ENCODE results near the gene HEXD.
"Not testable (repeated sequence)": the region's sequence is repeated elsewhere in the genome, so short reads cannot be mapped to it uniquely, and the experiment has no call there.

HEXD gene

GRCh38 chr17:82397449-82398335, 20.5 kb upstream of the HEXD start:
- DNase-seq = no peak

- no peak for DNase-seq
Measured at GRCh38 chr17:82399041-82399441, 19.1 kb upstream of the HEXD start.

DNA sequence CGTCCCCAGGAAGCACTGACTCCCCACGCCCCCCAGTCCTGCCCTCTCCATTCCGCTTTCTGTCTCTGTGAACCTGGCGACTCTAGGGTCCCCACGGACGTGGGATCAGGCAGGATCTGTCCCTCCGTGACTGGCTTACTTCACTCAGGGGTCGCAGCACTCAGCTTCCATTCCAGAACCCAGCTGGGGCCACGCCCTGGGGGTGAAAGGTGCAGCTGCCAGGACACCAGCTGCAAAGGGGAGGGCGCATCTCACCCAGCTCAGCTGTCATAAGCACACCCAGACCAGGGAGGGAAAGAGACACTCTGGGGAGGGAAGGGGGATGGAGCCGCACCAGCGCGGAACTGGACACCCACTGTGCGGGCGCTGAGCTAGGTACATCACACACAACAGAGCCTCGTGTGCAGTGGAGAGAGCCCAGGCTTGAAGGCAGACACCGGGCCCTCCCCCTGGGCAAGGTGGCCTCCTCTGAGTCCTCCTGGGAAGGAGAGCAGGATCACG, 18.5 kb upstream of the HEXD start:
- DNase-seq = no peak

DNA sequence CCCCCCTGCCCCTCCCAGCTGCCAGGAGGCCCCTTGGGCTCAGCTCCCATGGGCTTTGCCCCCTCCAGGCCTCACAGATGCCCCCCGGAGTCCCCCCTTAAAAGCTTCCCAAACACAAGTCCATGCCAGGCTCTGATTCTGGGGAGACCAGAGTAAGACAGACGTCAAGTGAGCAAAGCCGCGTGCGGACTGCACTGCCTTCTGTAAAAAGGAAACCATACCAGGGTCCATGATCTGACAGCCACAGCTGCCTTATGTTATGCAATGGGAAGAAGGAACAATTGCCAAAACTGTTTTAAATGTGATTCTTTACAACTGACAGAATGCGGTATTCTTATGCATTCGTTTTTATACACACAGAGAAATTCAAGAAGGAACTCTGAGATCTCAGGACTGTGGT, 17.9 kb upstream of the HEXD start:
- DNase-seq = no peak

- no peak for DNase-seq
Measured at GRCh38 chr17:82400830-82401229, 17.3 kb upstream of the HEXD start.

DNA sequence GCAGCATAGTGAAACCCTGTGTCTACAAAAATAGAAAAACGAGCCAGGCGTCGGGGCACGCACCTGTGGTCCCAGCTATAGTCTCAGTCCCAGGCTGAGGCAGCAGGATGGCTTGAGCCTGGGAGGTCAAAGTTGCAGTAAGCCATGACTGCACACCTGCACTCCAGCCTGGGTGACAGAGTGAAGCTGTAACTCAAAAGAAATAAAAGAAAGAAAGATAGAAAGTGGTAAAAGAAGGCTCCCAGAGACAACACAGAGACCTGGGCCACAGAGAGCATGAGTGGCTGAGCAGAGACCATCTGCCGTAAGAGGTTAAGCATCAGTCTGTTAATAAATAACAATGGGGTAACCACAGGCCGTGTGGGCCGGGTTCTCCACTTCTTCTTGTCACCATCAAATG, 15.3 kb upstream of the HEXD start:
- no peak for DNase-seq

DNA sequence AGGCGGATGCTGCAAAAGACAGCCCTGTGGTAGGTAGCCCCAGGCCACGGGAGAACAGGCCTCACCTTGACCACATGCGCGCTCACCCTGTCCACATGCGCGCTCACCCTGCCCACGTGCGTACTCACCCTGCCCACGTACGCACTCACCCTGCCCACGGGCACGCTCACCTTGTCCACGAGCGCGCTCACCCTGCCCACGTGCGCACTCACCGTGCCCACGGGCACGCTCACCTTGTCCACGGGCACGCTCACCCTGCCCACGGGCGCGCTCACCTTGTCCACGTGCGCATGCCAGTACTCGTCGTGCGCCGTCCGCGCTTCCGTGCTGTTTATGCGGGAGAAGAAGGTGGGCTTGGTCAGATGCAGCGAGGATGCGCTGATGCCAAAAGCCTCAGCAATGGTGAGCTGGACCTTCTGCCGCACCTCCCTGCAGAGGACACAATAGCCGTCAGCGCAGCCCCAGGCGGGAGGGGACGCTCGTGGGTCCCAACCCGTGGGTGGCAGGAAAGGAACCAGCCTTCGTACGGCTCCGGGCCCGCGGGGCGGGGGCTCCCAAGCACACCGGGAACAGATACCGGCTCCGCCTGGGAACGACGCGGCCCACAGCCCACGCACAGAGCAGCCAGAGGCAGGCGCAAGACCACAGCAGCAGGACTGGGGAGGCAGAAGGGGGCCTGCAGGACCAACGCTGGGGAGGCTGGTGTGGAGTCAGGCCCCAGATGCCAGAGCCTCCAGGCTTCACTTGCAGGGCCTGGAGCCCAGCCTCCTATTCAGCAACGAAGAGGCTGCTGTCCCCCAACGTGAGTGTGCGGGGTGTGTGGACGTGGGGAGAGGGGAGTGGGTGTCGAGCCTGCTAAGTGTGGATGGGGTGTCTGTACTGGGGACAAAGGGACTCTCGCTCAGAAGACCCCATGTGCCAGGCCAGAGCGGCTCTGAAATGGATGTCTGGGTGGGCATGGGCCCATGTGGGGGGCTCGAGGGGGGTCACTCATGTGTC, 14.2 kb upstream of the HEXD start:
- DNase-seq = no peak

- no peak for DNase-seq
Measured at GRCh38 chr17:82405051-82405450, 13.1 kb upstream of the HEXD start.

GRCh38 chr17:82406131-82406671, 11.9 kb upstream of the HEXD start:
- no peak for DNase-seq

GRCh38 chr17:82407255-82407654, 10.9 kb upstream of the HEXD start:
- DNase-seq = no peak

GRCh38 chr17:82408288-82408937, 9.7 kb upstream of the HEXD start:
- DNase-seq = no peak

DNA sequence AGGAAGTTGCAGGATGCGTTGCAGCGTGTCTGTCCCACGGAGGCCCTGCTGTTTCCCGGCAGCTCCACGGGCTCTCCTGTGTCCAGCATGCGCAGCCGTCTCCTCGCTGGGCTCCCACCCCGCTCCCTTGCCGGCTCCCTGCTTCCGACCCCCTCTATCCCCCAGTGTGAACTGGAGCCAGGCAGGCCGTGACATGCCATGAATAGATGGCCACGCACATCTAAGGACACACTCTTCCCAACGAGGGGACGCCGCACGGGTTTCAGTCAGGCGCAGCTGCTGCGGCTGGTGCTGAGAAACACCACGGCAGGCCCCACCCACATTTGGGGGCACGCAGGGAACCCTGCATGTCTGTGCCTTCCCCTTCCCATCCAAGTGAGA, 9.2 kb upstream of the HEXD start:
- DNase-seq = no peak

DNA sequence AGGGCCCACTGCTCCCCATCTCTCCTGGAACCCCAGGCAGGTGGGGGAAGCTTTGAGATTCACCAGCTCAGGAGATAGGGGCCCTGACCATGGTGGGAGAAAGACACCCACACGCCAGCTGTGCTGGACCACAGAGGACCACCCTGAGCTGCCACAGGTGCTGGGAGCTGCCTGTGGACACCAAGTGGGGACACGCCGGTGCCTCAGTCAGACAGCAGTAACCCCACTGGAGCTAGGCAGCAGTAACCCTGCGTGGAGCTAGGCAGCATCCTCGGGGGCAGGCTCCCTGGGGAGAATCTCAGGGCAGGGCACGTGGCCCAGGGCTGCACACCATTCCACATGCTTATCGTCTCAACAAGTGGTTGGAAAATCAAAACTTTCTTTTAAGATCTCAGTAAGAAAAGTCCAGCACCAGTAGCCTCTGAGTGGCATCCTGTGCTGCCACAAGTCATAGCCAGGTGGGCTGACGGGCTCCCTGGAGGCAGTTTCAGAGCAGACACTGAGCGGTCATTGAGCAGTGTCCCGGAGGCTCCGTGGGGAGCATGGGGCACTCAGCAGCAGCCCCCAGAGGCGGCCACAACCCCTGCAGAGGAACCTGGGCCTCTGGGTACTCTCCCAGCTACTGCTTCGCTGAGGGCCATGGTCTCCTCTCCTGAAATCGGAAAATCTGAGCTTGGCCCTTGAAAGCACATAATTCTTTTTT, 8.0 kb upstream of the HEXD start:
- no peak for DNase-seq

- DNase-seq = no peak
Measured at GRCh38 chr17:82411396-82412053, 6.6 kb upstream of the HEXD start.

- not testable (repeated sequence) for DNase-seq
Measured at GRCh38 chr17:82412081-82412480, 6.1 kb upstream of the HEXD start.

- no peak for DNase-seq
Measured at GRCh38 chr17:82412535-82413520, 5.3 kb upstream of the HEXD start.

DNA sequence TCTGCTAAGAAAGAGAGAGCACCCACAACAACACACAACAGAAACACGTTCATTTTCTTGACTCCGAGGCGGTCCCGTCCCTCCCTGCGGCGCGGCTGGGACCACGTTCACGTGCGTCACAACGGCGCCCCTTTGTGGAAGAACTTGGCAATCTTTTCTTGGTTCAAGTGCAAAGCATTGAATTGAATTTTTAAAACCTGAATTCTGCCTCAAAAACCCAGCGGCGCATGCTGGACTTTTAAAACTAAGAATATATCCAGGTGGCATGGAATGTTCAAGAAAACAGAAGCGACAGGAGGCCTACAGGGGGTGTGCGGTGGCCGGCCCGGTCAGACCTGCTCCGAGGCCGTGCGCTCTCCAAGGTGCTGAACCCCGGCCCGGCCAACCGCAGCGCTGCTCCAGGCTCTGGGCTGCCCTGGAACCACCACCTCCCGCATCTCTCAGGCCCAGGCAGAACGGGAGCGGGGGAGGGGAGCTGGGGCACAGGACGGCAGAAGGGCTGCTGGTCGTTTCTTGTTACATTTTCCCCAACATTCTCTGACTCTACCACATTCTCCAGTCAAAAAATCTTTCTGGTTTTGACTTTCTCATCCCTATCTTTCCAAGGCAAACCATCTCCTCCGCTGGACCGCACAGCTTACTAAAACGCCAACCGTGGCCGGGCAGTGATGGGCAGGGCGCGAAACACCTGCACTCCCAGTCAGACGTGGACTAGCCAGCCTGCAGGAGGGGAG, 3.4 kb upstream of the HEXD start:
- no peak for DNase-seq

- DNase-seq = no peak
Measured at GRCh38 chr17:82415336-82415735, 2.8 kb upstream of the HEXD start.

DNA sequence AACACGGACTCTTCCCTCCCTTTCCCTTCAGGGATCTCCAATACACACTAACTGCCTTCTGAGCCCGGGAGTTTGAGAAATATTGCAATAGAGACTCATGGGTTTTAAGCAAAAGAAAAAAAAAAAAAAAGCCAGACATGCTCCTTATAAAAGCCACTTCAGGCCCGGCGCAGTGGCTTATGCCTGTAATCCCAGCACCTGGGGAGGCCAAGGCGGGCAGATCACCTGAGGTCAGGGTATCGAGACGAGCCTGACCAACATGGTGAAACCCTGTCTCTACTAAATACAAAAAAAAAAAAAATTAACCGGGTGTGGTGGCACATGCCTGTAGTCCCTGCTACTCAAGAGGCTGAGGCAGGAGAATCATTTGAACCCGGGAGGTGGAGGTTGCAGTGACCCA, 2.4 kb upstream of the HEXD start:
- DNase-seq = no peak

DNA sequence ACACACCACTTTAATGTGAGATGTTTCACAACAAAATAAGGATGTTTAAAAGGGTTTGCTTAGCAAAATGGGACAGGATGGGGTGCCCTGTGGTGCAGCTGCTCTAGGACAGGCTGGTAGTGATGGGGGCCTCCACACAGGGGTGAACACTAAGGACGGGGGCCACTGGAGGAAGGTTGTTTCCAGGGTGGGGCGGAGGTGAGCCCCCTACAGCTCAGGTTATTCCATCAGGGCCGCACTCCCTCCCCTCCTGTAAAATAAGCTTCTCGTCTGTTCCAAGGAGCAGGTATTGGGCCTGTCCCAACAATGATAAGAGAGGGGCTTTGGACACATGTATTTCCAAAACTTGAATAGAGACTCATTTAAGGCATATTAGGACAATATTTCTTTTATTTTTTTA, 1.9 kb upstream of the HEXD start:
- no peak for DNase-seq
